Mesodermal cell (in vitro differentiated cells): ENCODE results near the gene MINDY3.
"Not testable (repeated sequence)": the region's sequence is repeated elsewhere in the genome, so short reads cannot be mapped to it uniquely, and the experiment has no call there.

Experiments
- H3K27ac ChIP-seq: 2 replicates; pipeline ENCODE4 v1.7.0; 2013; ENCODE audit warnings: mild to moderate bottlenecking, low read depth, low read length, moderate library complexity; ENCODE audit not compliant: severe bottlenecking
- H3K36me3 ChIP-seq: 2 replicates; pipeline ENCODE4 v1.7.1; 2013; ENCODE audit warnings: mild to moderate bottlenecking, low read length, moderate library complexity; ENCODE audit not compliant: control insufficient read depth, insufficient read depth
- H3K4me1 ChIP-seq: one replicate; pipeline ENCODE4 v1.7.1; 2013; ENCODE audit warnings: mild to moderate bottlenecking, low read length; ENCODE audit not compliant: insufficient read depth, control insufficient read depth, poor library complexity, severe bottlenecking
- H3K4me3 ChIP-seq: 2 replicates; pipeline ENCODE4 v1.7.0; 2013; ENCODE audit warnings: low read length, control low read depth, mild to moderate bottlenecking; ENCODE audit not compliant: insufficient read depth, poor library complexity, severe bottlenecking; ENCODE audit errors: extremely low read depth
- H3K9me3 ChIP-seq: 2 replicates; pipeline ENCODE4 v1.7.1; 2013; ENCODE audit warnings: mild to moderate bottlenecking, low read length, moderate library complexity; ENCODE audit not compliant: control insufficient read depth
- WGBS, 2 experiments: methylation state at CpG; one replicate each; pipeline ENCODE4 v1.1.5; 2013; ENCODE audit warnings: missing lambda C conversion rate in 2 of 2; ENCODE audit not compliant: insufficient coverage in 2 of 2; 5-methylcytosine and 5-hydroxymethylcytosine counted together

Gene MINDY3

DNA sequence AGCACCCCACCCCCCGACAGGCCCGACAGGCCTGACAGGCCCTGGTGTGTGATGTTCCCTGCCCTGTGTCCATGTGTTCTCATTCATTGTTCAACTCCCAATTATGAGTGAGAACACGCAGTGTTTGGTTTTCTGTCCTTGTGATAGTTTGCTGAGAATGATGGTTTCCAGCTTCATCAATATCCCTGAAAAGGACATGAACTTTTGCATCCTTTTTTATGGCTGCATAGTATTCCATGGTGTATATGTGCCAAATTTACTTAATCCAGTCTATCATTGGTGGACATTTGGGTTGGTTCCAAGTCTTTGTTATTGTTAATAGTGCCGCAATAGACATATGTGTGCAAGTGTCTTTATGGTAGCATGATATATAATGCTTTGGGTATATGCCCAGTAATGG is 12.3 kb upstream of the MINDY3 start:
- not testable (repeated sequence) for H3K9me3 ChIP-seq, H3K4me1 ChIP-seq, H3K27ac ChIP-seq, H3K4me3 ChIP-seq, H3K36me3 ChIP-seq
- WGBS, 2 experiments: 90 to 100% methylated on average over 1 to 2 of the region's 4 CpGs

DNA sequence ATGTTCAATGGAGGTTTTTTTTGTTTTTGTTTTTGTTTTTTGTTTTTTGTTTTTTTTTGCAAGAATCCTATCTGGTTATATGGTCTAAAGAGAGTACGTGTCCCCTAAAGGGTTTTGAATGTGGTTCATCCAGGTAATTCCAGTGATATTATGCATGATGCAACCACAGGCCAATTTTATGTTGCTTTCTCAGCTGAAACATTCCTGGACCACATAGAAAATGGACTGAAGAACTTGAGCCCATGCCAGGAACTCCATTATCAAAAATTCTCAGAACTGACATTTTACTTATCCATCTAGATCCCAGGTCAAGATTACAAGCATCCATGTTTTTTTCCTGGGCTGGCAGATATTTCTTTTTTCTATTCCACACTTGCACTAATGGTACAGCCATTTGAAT is 11.5 kb upstream of the MINDY3 start:
- H3K4me1 ChIP-seq: no peaks in the 10 kb centered on the region
- no CpG with 5 or more reads among the region's 1 CpG for WGBS, 2 experiments
- H3K9me3 ChIP-seq: no peaks in the 10 kb centered on the region
- no peak overlapping the region for H3K27ac ChIP-seq
- no peak overlapping the region for H3K4me3 ChIP-seq
- H3K36me3 ChIP-seq: no peaks in the 10 kb centered on the region

DNA sequence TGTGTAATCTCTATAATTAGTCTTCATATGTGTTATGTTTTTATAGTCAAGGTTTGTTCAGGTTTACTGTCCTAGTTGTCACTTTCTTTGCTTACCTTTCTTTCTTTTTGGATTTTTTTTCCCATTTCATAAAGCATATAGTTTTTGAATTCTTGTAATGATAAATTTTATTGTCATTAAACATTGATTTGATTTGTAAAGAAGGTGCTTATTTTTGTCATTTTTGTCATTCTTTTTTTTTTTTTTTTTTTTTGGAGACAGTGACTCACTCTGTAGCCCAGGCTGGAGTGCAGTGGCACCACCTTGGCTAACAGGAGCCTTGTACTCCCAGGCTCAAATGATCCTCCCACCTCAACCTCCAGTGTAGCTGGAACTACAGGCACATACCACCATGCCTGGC is 9.6 kb upstream of the MINDY3 start:
- Histone ChIP-seq H3K27ac (no peak overlapping the region), H3K4me3 (no peak overlapping the region), H3K9me3 (no peaks in the 10 kb centered on the region), H3K4me1 (no peaks in the 10 kb centered on the region), H3K36me3 (no peaks in the 10 kb centered on the region)

DNA sequence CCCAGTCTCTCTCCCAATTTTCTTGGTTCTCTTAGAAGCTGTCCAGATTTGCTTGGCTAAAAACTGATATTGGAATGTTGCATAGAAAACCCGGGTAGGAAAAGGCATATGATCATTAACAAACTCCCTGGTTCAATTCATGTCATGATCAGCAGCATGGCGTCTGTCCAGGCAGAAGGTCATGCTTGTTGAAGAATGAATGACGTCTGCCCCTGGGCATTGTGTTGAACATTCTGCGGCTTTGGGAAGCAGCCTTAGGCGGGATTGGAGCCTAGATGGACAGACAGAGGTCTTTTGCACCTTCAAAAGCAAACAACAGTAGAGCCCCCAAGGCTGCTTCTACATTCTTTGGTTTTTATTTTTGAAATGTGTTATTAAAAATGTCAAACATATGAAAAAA is 7.7 kb upstream of the MINDY3 start:
- Histone ChIP-seq H3K36me3 (no peaks in the 10 kb centered on the region), H3K4me1 (no peaks in the 10 kb centered on the region), H3K9me3 (no peaks in the 10 kb centered on the region), H3K27ac (no peak overlapping the region), H3K4me3 (no peak overlapping the region)
- 76 to 85% methylated on average over 3 to 4 of the region's 5 CpGs for WGBS, 2 experiments

DNA sequence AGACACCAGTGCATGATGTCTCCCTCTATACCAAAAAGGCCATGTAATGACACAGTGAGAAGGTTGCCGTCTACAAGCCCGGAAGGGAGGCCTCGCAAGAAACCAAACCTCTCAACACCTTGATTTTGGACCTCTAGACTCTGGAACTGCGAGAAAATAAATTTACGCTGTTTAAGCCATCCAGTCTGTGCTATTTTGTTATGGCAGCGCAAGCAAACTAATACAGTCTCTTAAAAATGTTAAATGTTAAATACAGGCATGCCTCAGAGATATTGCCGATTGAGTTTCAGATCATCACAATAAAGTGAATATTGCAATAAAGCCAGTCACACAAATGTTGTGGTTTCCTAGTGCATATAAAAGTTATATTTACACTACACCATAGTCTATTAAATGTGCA is 5.0 kb upstream of the MINDY3 start:
- no peaks in the 10 kb centered on the region for H3K36me3 ChIP-seq
- H3K9me3 ChIP-seq: peaks cover 9% of the 10 kb centered on the region
- no peak overlapping the region for H3K27ac ChIP-seq
- H3K4me1 ChIP-seq: no peaks in the 10 kb centered on the region
- WGBS, 2 experiments: 96 to 100% methylated on average over 1 to 4 of the region's 7 CpGs
- H3K4me3 ChIP-seq: no peak overlapping the region

DNA sequence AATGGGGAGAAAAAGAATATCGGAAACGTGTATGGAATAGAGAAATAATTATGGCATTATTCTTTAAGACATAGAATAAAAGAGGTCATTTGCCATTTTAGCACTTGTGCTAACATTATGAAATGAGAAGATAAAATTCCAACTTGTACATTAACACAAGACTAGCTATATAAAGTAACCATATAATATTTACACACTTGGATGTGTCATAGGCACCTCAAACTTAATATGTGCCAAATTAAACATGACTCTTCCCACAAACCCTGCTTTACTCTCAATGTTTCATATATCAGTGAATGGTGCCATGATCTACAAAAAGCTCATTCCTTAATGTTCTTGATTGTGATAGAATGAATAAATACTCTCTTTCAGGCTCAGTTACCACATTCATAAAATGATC is 4.1 kb upstream of the MINDY3 start:
- Histone ChIP-seq H3K36me3 (no peaks in the 10 kb centered on the region), H3K4me3 (no peak overlapping the region), H3K27ac (no peak overlapping the region), H3K4me1 (no peaks in the 10 kb centered on the region), H3K9me3 (peaks cover 9% of the 10 kb centered on the region)
- no CpG with 5 or more reads among the region's 2 CpGs for WGBS, 2 experiments

DNA sequence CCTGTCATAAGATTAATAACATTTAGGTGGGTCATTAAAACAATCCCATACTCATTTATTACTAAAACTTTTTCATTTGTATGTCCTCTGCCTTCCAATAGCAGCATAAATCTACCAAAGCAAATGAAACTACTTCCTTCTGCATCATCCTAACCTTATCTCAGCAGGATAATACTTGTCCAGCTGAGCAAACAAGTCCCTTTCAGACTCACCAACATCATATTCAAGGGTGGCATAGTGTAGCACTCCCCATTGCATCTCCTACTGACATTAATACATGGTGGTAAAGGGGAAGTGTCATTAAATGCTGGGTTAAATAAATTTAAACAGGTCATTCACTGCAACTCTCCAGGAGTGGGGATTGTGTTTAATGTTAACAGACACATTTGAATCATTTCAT is 3.4 kb upstream of the MINDY3 start:
- H3K4me1 ChIP-seq: no peaks in the 10 kb centered on the region
- H3K36me3 ChIP-seq: no peaks in the 10 kb centered on the region
- no peak overlapping the region for H3K27ac ChIP-seq
- no peak overlapping the region for H3K4me3 ChIP-seq
- peaks cover 9% of the 10 kb centered on the region for H3K9me3 ChIP-seq

DNA sequence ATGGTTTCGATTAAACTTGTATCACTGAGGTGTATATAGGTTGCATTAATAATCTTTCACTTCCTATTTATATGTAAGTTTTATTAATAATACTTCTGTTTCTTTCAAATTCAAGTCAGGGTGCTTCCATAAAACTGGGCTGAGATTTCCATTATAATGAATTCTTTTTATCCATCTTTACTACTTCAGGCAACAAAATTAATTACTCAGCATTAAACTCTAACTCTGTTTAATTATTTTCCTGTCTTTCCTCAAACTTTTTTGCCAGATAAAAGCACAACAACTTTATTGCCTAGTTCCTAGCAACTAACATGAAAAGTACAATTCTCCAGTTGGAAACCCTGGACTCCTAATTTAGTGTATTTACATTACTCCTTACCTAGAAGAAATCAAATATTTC is 3.0 kb upstream of the MINDY3 start:
- no peaks in the 10 kb centered on the region for H3K36me3 ChIP-seq
- WGBS, 2 experiments: no CpG with 5 or more reads among the region's 1 CpG
- no peak overlapping the region for H3K27ac ChIP-seq
- H3K4me1 ChIP-seq: no peaks in the 10 kb centered on the region
- H3K4me3 ChIP-seq: no peak overlapping the region
- H3K9me3 ChIP-seq: peaks cover 9% of the 10 kb centered on the region

DNA sequence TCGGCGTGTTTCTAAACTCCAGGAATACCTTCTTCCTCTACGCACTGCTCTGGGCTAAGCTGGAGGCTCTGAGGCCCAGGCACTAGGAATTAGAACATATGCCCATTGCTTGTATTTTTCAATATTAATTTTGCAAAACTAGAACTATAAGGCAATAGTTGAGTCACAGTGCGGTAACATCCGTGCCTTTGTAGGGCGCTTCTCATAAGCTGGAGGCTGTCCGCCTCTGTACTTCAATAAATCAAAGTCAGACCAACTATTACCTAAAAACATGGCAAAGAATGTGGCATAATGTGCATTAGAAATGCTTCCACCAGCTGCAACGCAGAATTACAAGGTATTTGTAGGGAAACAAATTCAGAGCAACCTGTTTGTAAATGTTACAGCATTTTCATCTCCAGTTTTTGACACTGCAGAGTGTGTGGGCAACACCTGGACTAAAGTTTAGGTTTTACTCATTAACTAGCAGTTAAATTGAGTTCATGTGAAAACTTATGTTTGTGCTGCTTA is 440 bp upstream of the MINDY3 start:
- Histone ChIP-seq H3K9me3 (peaks cover 9% of the 10 kb centered on the region), H3K4me1 (peaks cover 5% of the 10 kb centered on the region), H3K4me3 (peak overlapping the region; percentile 74), H3K36me3 (no peaks in the 10 kb centered on the region), H3K27ac (no peak overlapping the region)
- 67 to 94% methylated on average over 1 to 3 of the region's 8 CpGs for WGBS, 2 experiments

DNA sequence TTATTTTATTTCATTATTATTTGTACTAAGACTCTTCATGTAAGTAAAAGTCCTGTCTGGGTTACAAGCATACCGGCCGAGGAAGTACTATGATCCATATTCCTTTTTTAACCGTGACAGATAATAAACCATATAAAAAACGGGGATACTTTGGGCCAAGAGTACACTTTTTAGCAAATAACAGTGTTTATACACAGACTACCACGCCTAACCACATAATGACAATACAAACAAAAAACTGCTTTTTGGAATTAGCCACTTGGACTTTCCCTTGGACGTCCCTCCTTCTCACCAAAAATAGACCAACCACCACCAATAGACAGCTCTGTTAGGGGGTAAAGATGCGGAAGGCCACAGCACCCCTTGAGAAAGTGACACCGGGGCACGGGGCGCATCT is 800 bp downstream of the MINDY3 start:
- Histone ChIP-seq H3K36me3 (no peaks in the 10 kb centered on the region), H3K27ac (no peak overlapping the region), H3K4me3 (peak overlapping the region; percentile 74), H3K4me1 (peaks cover 5% of the 10 kb centered on the region), H3K9me3 (peaks cover 9% of the 10 kb centered on the region)
- 6 to 30% methylated on average over 2 to 6 of the region's 10 CpGs for WGBS, 2 experiments

DNA sequence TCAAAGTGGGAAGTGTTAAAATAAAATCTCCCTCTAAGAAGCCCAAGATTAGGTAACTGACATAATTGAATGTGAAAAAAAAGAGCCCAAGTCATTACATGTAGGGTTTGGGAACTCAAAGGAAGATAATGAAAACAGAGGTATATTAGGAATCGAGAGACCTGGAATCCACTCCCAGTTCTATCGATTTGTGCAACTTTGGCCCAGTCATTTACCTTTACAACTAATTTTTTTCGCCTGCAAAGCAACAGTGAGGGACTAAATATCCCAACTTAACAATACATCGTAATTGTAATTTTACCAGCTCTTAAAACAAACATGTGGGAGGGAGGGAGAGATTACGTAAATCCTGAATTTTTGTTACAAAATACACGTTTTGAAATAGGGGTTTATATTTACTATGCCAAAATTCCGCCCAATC is 1.4 kb downstream of the MINDY3 start:
- H3K27ac ChIP-seq: no peak overlapping the region
- H3K4me3 ChIP-seq: peak overlapping the region; percentile 74
- peaks cover 5% of the 10 kb centered on the region for H3K4me1 ChIP-seq
- 92% methylated on average over 2 of the region's 7 CpGs; no CpG with 5 or more reads in 1 of the 2 experiments for WGBS, 2 experiments
- H3K36me3 ChIP-seq: no peaks in the 10 kb centered on the region
- H3K9me3 ChIP-seq: peaks cover 9% of the 10 kb centered on the region
